Measurements from ENCODE around the gene SUSD3. TPM values are rescaled to one million over a fixed set of nuclear protein-coding genes. Genes with fewer than 3 reads are reported as not detected.

SUSD3 gene
- total and polyA plus RNA-seq, 2 donors (not counting 3 experiments of a cell fraction or from before 2014, with no cell fraction given): not detected

DNA sequence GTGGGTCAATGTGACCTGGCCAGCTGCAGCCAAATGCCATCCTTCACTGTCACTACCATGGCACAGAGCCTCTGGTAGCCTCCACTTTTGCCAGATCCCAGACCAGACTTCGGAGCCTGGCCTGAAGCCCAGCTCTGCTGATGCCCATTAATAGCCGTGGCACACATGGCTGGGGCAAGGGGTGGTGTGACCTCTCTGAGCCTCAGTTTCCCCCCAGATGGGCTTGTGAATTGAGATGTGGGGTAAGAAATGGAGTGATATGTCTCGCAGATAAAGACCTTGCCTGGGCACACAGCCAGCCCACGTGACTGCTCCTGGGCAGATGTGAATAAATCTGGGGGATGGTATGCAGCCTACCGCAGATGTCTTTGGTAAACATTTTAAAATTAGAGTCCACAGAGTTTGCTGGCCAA lies 13.9 kb downstream of the SUSD3 start:
- ChIA-PET POLR2A (no interaction called here), CTCF (no interaction called here)
- Histone ChIP-seq H3K27me3 (ENCODE audit: control insufficient read depth in 2 of 2, insufficient read depth in 2 of 2, low read length in 2 of 2) (peaks cover 0 to 3% of the 10 kb centered on the region in 2 experiments), H3K9ac (replicated peaks; ENCODE audit: extremely low read depth, insufficient read depth, low read length) (no peak overlapping the region), H4K20me1 (replicated peaks; ENCODE audit: control insufficient read depth, extremely low read depth, insufficient read depth, low read length) (no peaks in the 10 kb centered on the region), H3K9me1 (replicated peaks; ENCODE audit: control insufficient read depth, extremely low read depth, insufficient read depth, low read length) (no peaks in the 10 kb centered on the region), H3K36me3 (ENCODE audit: control insufficient read depth in 2 of 2, extremely low read depth in 1 of 2, insufficient read depth in 2 of 2, low read length in 2 of 2) (no peaks in the 10 kb centered on the region), H3K4me1 (ENCODE audit: control insufficient read depth, extremely low read depth, insufficient read depth, low read length) (no peaks in the 10 kb centered on the region), H2AFZ (ENCODE audit: low read depth, low read length) (no peak overlapping the region), H3K4me3 (replicated peaks in 1 of 3; ENCODE audit: insufficient read depth in 1 of 3, low read depth in 1 of 3, low read length in 3 of 3) (no peak overlapping the region), H3K27ac (ENCODE audit: insufficient read depth, low read depth, low read length) (no peak overlapping the region), H3K79me2 (ENCODE audit: control insufficient read depth, insufficient read depth, low read length) (no peaks in the 10 kb centered on the region), H3K4me2 (ENCODE audit: insufficient read depth, low read length) (no peak overlapping the region), H3K9me3 (replicated peaks; ENCODE audit: control insufficient read depth, insufficient read depth, low read length) (no peaks in the 10 kb centered on the region)
- intact Hi-C loops (cut with micrococcal nuclease): no loop called here
- FAIRE-seq (no peak), DNase-seq (ENCODE audit: low read depth, low spot score) (no peak)
- BruUV-seq (replicated peaks): no TSS peak
- TF ChIP-seq, protein P1, sequence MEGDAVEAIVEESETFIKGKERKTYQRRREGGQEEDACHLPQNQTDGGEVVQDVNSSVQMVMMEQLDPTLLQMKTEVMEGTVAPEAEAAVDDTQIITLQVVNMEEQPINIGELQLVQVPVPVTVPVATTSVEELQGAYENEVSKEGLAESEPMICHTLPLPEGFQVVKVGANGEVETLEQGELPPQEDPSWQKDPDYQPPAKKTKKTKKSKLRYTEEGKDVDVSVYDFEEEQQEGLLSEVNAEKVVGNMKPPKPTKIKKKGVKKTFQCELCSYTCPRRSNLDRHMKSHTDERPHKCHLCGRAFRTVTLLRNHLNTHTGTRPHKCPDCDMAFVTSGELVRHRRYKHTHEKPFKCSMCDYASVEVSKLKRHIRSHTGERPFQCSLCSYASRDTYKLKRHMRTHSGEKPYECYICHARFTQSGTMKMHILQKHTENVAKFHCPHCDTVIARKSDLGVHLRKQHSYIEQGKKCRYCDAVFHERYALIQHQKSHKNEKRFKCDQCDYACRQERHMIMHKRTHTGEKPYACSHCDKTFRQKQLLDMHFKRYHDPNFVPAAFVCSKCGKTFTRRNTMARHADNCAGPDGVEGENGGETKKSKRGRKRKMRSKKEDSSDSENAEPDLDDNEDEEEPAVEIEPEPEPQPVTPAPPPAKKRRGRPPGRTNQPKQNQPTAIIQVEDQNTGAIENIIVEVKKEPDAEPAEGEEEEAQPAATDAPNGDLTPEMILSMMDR (IDR thresholded peaks at IDR 0.05; ENCODE audit: extremely low read depth in 1 of 2, insufficient read depth in 1 of 2, low read depth in 1 of 2, low read length in 2 of 2): no peak
- TF ChIP-seq, protein P2, sequence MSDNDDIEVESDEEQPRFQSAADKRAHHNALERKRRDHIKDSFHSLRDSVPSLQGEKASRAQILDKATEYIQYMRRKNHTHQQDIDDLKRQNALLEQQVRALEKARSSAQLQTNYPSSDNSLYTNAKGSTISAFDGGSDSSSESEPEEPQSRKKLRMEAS (IDR thresholded peaks at IDR 0.05; ENCODE audit: insufficient read depth, insufficient read length): no peak
- no peak for TF ChIP-seq JUN (IDR thresholded peaks at IDR 0.05; ENCODE audit: borderline replicate concordance, insufficient read depth, insufficient read length, low read depth)
- no peak for TF ChIP-seq EZH2 (IDR thresholded peaks at IDR 0.05; ENCODE audit: borderline replicate concordance, low read depth, low read length, severe bottlenecking)
- TF ChIP-seq GATA2 (IDR thresholded peaks at IDR 0.05; ENCODE audit: insufficient read depth, insufficient read length, low read depth, low read length): no peak
- TF ChIP-seq POLR2A (IDR thresholded peaks at IDR 0.05; ENCODE audit: low read depth, low read length): no peak
- TF ChIP-seq POLR2AphosphoS5 (IDR thresholded peaks at IDR 0.05; ENCODE audit: insufficient read depth, low read depth, low read length): no peak
- no peak for TF ChIP-seq MYC (IDR thresholded peaks at IDR 0.05; ENCODE audit: low read depth, low read length)
- TF ChIP-seq FOS (IDR thresholded peaks at IDR 0.05; ENCODE audit: borderline replicate concordance, insufficient read depth, low read length): no peak
- dilution Hi-C loops (cut with MboI; ENCODE audit: extremely low pct_ligation_motif_present, low sequenced_read_pairs): no loop called here

All from endothelial cell of umbilical vein (primary cell).